Panc1 (cell line): ENCODE data around the gene CCR7.

Experiments
- CTCF ChIP-seq: fragments of 450-650 bp; IDR thresholded peaks from 2 replicates; pipeline ENCODE4 v1.5.1; 2017; ENCODE audit warnings: mild to moderate bottlenecking
- TF ChIP-seq, protein P1 (sequence below), 2 experiments: IDR thresholded peaks; 2 replicates each; pipeline ENCODE4 v1.6.1; 2011 to 2012; ENCODE audit warnings: low read depth in 2 of 2, control low read depth in 1 of 2, low read length in 1 of 2, mild to moderate bottlenecking in 1 of 2, moderate library complexity in 1 of 2; ENCODE audit not compliant: insufficient read depth in 1 of 2

- TF ChIP-seq, protein P1, sequence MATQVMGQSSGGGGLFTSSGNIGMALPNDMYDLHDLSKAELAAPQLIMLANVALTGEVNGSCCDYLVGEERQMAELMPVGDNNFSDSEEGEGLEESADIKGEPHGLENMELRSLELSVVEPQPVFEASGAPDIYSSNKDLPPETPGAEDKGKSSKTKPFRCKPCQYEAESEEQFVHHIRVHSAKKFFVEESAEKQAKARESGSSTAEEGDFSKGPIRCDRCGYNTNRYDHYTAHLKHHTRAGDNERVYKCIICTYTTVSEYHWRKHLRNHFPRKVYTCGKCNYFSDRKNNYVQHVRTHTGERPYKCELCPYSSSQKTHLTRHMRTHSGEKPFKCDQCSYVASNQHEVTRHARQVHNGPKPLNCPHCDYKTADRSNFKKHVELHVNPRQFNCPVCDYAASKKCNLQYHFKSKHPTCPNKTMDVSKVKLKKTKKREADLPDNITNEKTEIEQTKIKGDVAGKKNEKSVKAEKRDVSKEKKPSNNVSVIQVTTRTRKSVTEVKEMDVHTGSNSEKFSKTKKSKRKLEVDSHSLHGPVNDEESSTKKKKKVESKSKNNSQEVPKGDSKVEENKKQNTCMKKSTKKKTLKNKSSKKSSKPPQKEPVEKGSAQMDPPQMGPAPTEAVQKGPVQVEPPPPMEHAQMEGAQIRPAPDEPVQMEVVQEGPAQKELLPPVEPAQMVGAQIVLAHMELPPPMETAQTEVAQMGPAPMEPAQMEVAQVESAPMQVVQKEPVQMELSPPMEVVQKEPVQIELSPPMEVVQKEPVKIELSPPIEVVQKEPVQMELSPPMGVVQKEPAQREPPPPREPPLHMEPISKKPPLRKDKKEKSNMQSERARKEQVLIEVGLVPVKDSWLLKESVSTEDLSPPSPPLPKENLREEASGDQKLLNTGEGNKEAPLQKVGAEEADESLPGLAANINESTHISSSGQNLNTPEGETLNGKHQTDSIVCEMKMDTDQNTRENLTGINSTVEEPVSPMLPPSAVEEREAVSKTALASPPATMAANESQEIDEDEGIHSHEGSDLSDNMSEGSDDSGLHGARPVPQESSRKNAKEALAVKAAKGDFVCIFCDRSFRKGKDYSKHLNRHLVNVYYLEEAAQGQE (IDR thresholded peaks at IDR 0.05; ENCODE audit: insufficient read depth in 1 of 2, low read depth in 2 of 2, low read length in 1 of 2): no peak
- no peak for TF ChIP-seq CTCF
Measured at GRCh38 chr17:40598301-40598618, 33.0 kb upstream of the CCR7 start.
